Endothelial cell of umbilical vein (primary cell): ENCODE measurements around the gene BPI.

Experiments
- EZH2 ChIP-seq: IDR thresholded peaks from 2 replicates; pipeline ENCODE4 v1.6.1; 2012; ENCODE audit warnings: borderline replicate concordance, low read depth, mild to moderate bottlenecking, moderate library complexity, low read length, inconsistent platforms; ENCODE audit not compliant: severe bottlenecking
- FOS ChIP-seq: IDR thresholded peaks from 2 replicates; pipeline ENCODE4 v1.6.1; 2011; ENCODE audit warnings: mild to moderate bottlenecking, low read length, moderate library complexity, borderline replicate concordance; ENCODE audit not compliant: insufficient read depth
- GATA2 ChIP-seq: IDR thresholded peaks from 2 replicates; pipeline ENCODE4 v1.7.0; 2011; ENCODE audit warnings: low read depth, mild to moderate bottlenecking, moderate library complexity, mixed read lengths, low read length; ENCODE audit not compliant: insufficient read length, insufficient read depth
- POLR2A ChIP-seq: IDR thresholded peaks from 2 replicates; pipeline ENCODE4 v1.6.1; 2012; ENCODE audit warnings: low read depth, mild to moderate bottlenecking, control low read depth, low read length
- POLR2AphosphoS5 ChIP-seq: IDR thresholded peaks from 2 replicates; pipeline ENCODE4 v1.6.1; 2012; ENCODE audit warnings: low read depth, mild to moderate bottlenecking, control low read depth, low read length, moderate library complexity; ENCODE audit not compliant: insufficient read depth
- TF ChIP-seq, protein P1 (sequence below), 2 donors: IDR thresholded peaks; 1 replicate in 1 of 2; 2 replicates in 1 of 2; pipeline ENCODE4 v1.5.1; 2011; ENCODE audit warnings: low read length in 2 of 2, mild to moderate bottlenecking in 2 of 2, moderate library complexity in 2 of 2, control low read depth in 1 of 2, inconsistent platforms in 1 of 2, low read depth in 1 of 2; ENCODE audit not compliant: insufficient read depth in 1 of 2; ENCODE audit errors: extremely low read depth in 1 of 2
- TF ChIP-seq, protein P2 (sequence below): IDR thresholded peaks from 2 replicates; pipeline ENCODE4 v1.6.1; 2011; ENCODE audit not compliant: insufficient read depth, insufficient read length

DNA sequence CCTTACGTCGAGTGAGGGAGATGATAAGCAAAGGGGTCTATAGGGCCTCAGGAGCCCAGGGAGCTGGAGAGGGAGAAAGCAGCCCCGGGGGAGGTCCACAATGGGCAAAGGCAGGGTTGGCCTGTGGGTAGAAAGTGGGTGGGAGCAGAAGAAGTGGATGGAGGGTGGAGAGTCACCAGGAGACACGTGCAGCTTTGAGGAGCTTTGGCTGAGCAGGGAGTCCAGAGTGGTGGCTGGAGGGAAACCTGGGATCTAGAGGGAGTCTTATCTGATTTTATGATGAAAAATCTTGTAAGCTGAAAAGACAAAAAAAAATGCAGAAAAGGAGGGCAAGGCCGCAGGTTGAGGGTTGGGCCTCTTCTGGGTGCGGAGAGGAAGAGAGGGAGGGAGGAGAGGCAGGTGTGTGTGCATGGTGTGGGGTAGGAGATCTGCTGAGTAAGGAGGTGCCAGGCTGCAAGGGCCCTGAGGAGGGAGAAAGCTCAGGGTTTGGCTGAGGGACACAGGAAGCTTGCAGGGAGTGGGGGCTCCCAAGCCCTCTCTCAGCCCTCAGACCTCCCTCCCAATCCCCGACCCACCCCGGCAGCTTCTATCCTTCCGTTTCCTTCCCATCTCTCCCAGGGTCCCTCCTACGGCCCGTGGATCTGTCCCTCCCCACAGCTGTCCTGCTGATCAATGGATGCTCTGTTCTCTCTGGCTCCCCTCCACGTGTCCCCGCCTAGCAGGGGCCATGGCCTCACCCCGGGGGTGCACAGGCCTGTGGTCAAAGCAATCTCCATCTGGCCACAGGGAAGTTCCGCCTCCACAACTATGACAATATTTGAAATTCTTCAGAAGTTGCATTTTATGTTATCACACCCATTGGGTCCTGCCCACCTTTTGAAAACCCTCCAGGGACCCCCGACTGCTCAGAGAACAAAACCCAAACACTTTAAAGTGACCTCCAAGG is 17.1 kb upstream of the BPI start:
- TF ChIP-seq POLR2AphosphoS5 (no peak), GATA2 (no peak), EZH2 (no peak), FOS (no peak), POLR2A (no peak)
- TF ChIP-seq, protein P1, sequence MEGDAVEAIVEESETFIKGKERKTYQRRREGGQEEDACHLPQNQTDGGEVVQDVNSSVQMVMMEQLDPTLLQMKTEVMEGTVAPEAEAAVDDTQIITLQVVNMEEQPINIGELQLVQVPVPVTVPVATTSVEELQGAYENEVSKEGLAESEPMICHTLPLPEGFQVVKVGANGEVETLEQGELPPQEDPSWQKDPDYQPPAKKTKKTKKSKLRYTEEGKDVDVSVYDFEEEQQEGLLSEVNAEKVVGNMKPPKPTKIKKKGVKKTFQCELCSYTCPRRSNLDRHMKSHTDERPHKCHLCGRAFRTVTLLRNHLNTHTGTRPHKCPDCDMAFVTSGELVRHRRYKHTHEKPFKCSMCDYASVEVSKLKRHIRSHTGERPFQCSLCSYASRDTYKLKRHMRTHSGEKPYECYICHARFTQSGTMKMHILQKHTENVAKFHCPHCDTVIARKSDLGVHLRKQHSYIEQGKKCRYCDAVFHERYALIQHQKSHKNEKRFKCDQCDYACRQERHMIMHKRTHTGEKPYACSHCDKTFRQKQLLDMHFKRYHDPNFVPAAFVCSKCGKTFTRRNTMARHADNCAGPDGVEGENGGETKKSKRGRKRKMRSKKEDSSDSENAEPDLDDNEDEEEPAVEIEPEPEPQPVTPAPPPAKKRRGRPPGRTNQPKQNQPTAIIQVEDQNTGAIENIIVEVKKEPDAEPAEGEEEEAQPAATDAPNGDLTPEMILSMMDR (IDR thresholded peaks at IDR 0.05; ENCODE audit: extremely low read depth in 1 of 2, insufficient read depth in 1 of 2, low read depth in 1 of 2, low read length in 2 of 2) = no peak
- TF ChIP-seq, protein P2, sequence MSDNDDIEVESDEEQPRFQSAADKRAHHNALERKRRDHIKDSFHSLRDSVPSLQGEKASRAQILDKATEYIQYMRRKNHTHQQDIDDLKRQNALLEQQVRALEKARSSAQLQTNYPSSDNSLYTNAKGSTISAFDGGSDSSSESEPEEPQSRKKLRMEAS = no peak
